A549 (cell line): Measurements from ENCODE around the gene PRKAG2.

ENCODE experiments used
- CEBPB ChIP-seq, 2 experiments: fragments of >200 bp in 1 of 2; sonication (Bioruptor Twin) in 1 of 2; formaldehyde crosslinking in 1 of 2; IDR thresholded peaks; 2 replicates each; pipeline ENCODE4 v1.6.1; 2012 to 2016
- CHD4 ChIP-seq: fragments of 200-600 bp; sonication (generic); IDR thresholded peaks from 2 replicates; pipeline ENCODE4 v1.6.1; 2016; ENCODE audit warnings: antibody characterized with exemption, mild to moderate bottlenecking, borderline replicate concordance
- MAFK ChIP-seq: fragments of 450-650 bp; IDR thresholded peaks from 2 replicates; pipeline ENCODE4 v1.6.1; 2014; ENCODE audit not compliant: partially characterized antibody
- NPAS2 ChIP-seq: fragments of 250-450 bp; sonication (Bioruptor Pico); IDR thresholded peaks from 2 replicates; pipeline ENCODE4 v1.8.0; 2022; ENCODE audit warnings: mild to moderate bottlenecking, moderate library complexity, borderline replicate concordance
- PHF8 ChIP-seq: fragments of 200-600 bp; sonication (generic); IDR thresholded peaks from 2 replicates; pipeline ENCODE4 v1.6.1; 2016; ENCODE audit warnings: low read depth, mild to moderate bottlenecking, antibody characterized with exemption, moderate library complexity, borderline replicate concordance
- POLR2A ChIP-seq: IDR thresholded peaks from 2 replicates; pipeline ENCODE4 v1.6.1; 2012; ENCODE audit warnings: mild to moderate bottlenecking, low read length
- RAD21 ChIP-seq, 2 experiments: fragments of >200 bp in 1 of 2; sonication (Bioruptor Twin) in 1 of 2; formaldehyde crosslinking in 1 of 2; IDR thresholded peaks in 1 of 2; conservative IDR thresholded peaks in 1 of 2; 2 replicates in 1 of 2; 3 replicates in 1 of 2; pipeline ENCODE4 v1.6.1; 2012 to 2018; ENCODE audit warnings: inconsistent platforms in 1 of 2
- TF ChIP-seq, protein P1 (sequence below): fragments of >200 bp; sonication (Bioruptor Twin); formaldehyde crosslinking; IDR thresholded peaks from 3 replicates; pipeline ENCODE4 v1.5.1; 2016
- TF ChIP-seq, protein P2 (sequence below): IDR thresholded peaks from 2 replicates; pipeline ENCODE4 v1.6.1; 2012

GRCh38 chr7:151544183-151544582 is 332.7 kb downstream of the PRKAG2 start:
- TF ChIP-seq CHD4, result no peak
- TF ChIP-seq CEBPB (IDR thresholded peaks at IDR 0.05), result no peak
- no peak for TF ChIP-seq POLR2A
- TF ChIP-seq, protein P1, sequence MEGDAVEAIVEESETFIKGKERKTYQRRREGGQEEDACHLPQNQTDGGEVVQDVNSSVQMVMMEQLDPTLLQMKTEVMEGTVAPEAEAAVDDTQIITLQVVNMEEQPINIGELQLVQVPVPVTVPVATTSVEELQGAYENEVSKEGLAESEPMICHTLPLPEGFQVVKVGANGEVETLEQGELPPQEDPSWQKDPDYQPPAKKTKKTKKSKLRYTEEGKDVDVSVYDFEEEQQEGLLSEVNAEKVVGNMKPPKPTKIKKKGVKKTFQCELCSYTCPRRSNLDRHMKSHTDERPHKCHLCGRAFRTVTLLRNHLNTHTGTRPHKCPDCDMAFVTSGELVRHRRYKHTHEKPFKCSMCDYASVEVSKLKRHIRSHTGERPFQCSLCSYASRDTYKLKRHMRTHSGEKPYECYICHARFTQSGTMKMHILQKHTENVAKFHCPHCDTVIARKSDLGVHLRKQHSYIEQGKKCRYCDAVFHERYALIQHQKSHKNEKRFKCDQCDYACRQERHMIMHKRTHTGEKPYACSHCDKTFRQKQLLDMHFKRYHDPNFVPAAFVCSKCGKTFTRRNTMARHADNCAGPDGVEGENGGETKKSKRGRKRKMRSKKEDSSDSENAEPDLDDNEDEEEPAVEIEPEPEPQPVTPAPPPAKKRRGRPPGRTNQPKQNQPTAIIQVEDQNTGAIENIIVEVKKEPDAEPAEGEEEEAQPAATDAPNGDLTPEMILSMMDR, result no peak
- TF ChIP-seq, protein P2, sequence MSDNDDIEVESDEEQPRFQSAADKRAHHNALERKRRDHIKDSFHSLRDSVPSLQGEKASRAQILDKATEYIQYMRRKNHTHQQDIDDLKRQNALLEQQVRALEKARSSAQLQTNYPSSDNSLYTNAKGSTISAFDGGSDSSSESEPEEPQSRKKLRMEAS, result no peak
- TF ChIP-seq NPAS2, result no peak
- peak; percentile 35 for TF ChIP-seq MAFK
- TF ChIP-seq RAD21 (conservative IDR thresholded peaks at IDR 0.05 in 1 of 2, IDR thresholded peaks at IDR 0.05 in 1 of 2), result no peak
- TF ChIP-seq PHF8, result no peak
